Upper lobe of left lung (tissue), 6 donors: ENCODE measurements around the gene PSMD12. TPM values are rescaled to one million over a fixed set of nuclear protein-coding genes. Genes with fewer than 3 reads are reported as not detected.

Experiments used
- ATAC-seq, 2 donors: fragments of 200-7000 bp; cut with Tn5 transposase; one replicate each; pipeline ENCODE4 v1.9.1; 2022; ENCODE audit warnings: mild to moderate bottlenecking in 2 of 2, moderate library complexity in 2 of 2; ENCODE audit not compliant: low FRiP score in 2 of 2
- DNase-seq, 2 donors: peaks; one replicate each; pipeline ENCODE4 v3.0.0-alpha.2; 2019 to 2020
- H3K27ac ChIP-seq, 4 donors: fragments of 200-600 bp; sonication (generic); one replicate each; pipeline ENCODE4 v1.5.1; 2016 to 2019
- H3K27me3 ChIP-seq, 4 donors: fragments of 200-600 bp; sonication (generic); one replicate each; pipeline ENCODE4 v1.5.1; 2017 to 2019
- H3K36me3 ChIP-seq, 4 donors: fragments of 200-600 bp; sonication (generic); one replicate each; pipeline ENCODE4 v1.5.1; 2016 to 2019
- H3K4me1 ChIP-seq, 4 donors: fragments of 200-600 bp; sonication (generic); one replicate each; pipeline ENCODE4 v1.5.1; 2018 to 2019
- H3K4me3 ChIP-seq, 4 donors: fragments of 200-600 bp; sonication (generic); one replicate each; pipeline ENCODE4 v1.5.1; 2017 to 2019; ENCODE audit warnings: mild to moderate bottlenecking in 2 of 4, moderate library complexity in 1 of 4
- H3K9me3 ChIP-seq, 4 donors: fragments of 200-600 bp; sonication (generic); one replicate each; pipeline ENCODE4 v1.5.1; 2018 to 2019
- CTCF ChIP-seq, 6 experiments: fragments of 450-650 bp in 4 of 6; fragments of 200-600 bp in 2 of 6; sonication (generic) in 2 of 6; IDR thresholded peaks; one replicate each; pipeline ENCODE4 v1.5.1; 2016 to 2019; ENCODE audit warnings: antibody characterized with exemption in 6 of 6
- EP300 ChIP-seq, 4 donors: sonication (generic); formaldehyde crosslinking; IDR thresholded peaks; one replicate each; pipeline ENCODE4 v1.5.1; 2017; ENCODE audit warnings: antibody characterized with exemption in 4 of 4, control low read depth in 2 of 4
- POLR2A ChIP-seq, 4 donors: fragments of 450-650 bp; IDR thresholded peaks; one replicate each; pipeline ENCODE4 v1.5.1; 2016 to 2017; ENCODE audit warnings: antibody characterized with exemption in 4 of 4, mild to moderate bottlenecking in 2 of 4
- POLR2AphosphoS5 ChIP-seq, 2 donors: sonication (generic); formaldehyde crosslinking; IDR thresholded peaks; one replicate each; pipeline ENCODE4 v1.5.1; 2017; ENCODE audit warnings: antibody characterized with exemption in 2 of 2
- WGBS, 2 donors: methylation state at CpG; one replicate each; pipeline ENCODE4 v1.1.5; 2017 to 2018; 5-methylcytosine and 5-hydroxymethylcytosine counted together
- total RNA-seq, 6 donors: library from RNA; depleted of rRNA in 4 of 6; stranded (reverse); fragments of >200 nt in 4 of 6; gene quantifications; one replicate each; pipeline versions ENCODE4 v1.1.0 to v1.2.1, GENCODE V29; 2016 to 2021
- donor health status: DM: no; HTN: no; CAD: no; lungs with moderate emphysema.
- donor health status: DM: no; HTN: yes; CAD: no; lungs with severe emphysema.

Gene PSMD12
- total RNA-seq, 6 donors from 2014 or later = 11.9 to 36.9 (median 29.8) TPM

GRCh38 chr17:67353929-67354574, 12.3 kb downstream of the PSMD12 start:
- DNase-seq = no peak
- peak in 1 of 2 donors; percentile 64 for ATAC-seq
- H3K4me1 ChIP-seq = peaks cover 10 to 41% (median 14%) of the 10 kb centered on the region in 4 donors
- peak overlapping the region in 1 of 4 donors; percentile 34 for H3K27ac ChIP-seq
- H3K36me3 ChIP-seq = peaks cover 4 to 86% (median 24%) of the 10 kb centered on the region in 4 donors
- WGBS, 2 donors = 77 to 78% methylated on average over 8 of the region's 8 CpGs
- H3K27me3 ChIP-seq = no peaks in the 10 kb centered on the region
- no peak for TF ChIP-seq POLR2AphosphoS5 (IDR thresholded peaks at IDR 0.05)
- TF ChIP-seq CTCF (IDR thresholded peaks at IDR 0.05) = no peak
- TF ChIP-seq POLR2A (IDR thresholded peaks at IDR 0.05) = no peak
- TF ChIP-seq EP300 (IDR thresholded peaks at IDR 0.05) = no peak
- no peaks in the 10 kb centered on the region for H3K9me3 ChIP-seq
- H3K4me3 ChIP-seq = no peak overlapping the region

- H3K9me3 ChIP-seq = no peaks in the 10 kb centered on the region
- 75 to 76% methylated on average over 9 to 10 of the region's 10 CpGs for WGBS, 2 donors
- no peaks in the 10 kb centered on the region for H3K27me3 ChIP-seq
- H3K4me3 ChIP-seq = no peak overlapping the region
- DNase-seq = no peak
- peaks cover 5 to 32% (median 9%) of the 10 kb centered on the region in 4 donors for H3K4me1 ChIP-seq
- peak overlapping the region in 2 of 4 donors; percentile 11 to 46 for H3K27ac ChIP-seq
- no peak for ATAC-seq
- TF ChIP-seq POLR2A (IDR thresholded peaks at IDR 0.05) = no peak
- TF ChIP-seq POLR2AphosphoS5 (IDR thresholded peaks at IDR 0.05) = no peak
- TF ChIP-seq CTCF (IDR thresholded peaks at IDR 0.05) = no peak
- TF ChIP-seq EP300 (IDR thresholded peaks at IDR 0.05) = no peak
- H3K36me3 ChIP-seq = peaks cover 13 to 94% (median 32%) of the 10 kb centered on the region in 4 donors
Observed at GRCh38 chr17:67353161-67353560, 13.2 kb downstream of the PSMD12 start.

- WGBS, 2 donors = 91 to 98% methylated on average over 1 of the region's 1 CpG
- Histone ChIP-seq H3K4me3 (no peak overlapping the region), H3K9me3 (no peaks in the 10 kb centered on the region), H3K27me3 (no peaks in the 10 kb centered on the region), H3K27ac (no peak overlapping the region), H3K36me3 (peaks cover 41 to 97% (median 60%) of the 10 kb centered on the region in 4 donors), H3K4me1 (peaks cover 0 to 16% (median 5%) of the 10 kb centered on the region in 4 donors)
- no peak for DNase-seq
- ATAC-seq = no peak
- TF ChIP-seq POLR2AphosphoS5 (IDR thresholded peaks at IDR 0.05) (no peak), CTCF (IDR thresholded peaks at IDR 0.05) (no peak), EP300 (IDR thresholded peaks at IDR 0.05) (no peak), POLR2A (IDR thresholded peaks at IDR 0.05) (no peak)
Observed at GRCh38 chr17:67349420-67349819, 17.0 kb downstream of the PSMD12 start.

- no peak for ATAC-seq
- no peak for DNase-seq
- peaks cover 50 to 98% (median 68%) of the 10 kb centered on the region in 4 donors for H3K36me3 ChIP-seq
Observed at GRCh38 chr17:67347826-67348225, 18.6 kb downstream of the PSMD12 start.

More at GRCh38 chr17:67347826-67348225, 18.6 kb downstream of the PSMD12 start:
- no peak overlapping the region for H3K27ac ChIP-seq
- no peak overlapping the region for H3K4me3 ChIP-seq
- TF ChIP-seq POLR2AphosphoS5 (IDR thresholded peaks at IDR 0.05) (no peak), CTCF (IDR thresholded peaks at IDR 0.05) (no peak), EP300 (IDR thresholded peaks at IDR 0.05) (no peak), POLR2A (IDR thresholded peaks at IDR 0.05) (no peak)
- 96 to 98% methylated on average over 3 of the region's 3 CpGs for WGBS, 2 donors
- H3K27me3 ChIP-seq = no peaks in the 10 kb centered on the region
- H3K9me3 ChIP-seq = no peaks in the 10 kb centered on the region
- peaks cover 0 to 4% (median 2%) of the 10 kb centered on the region in 4 donors for H3K4me1 ChIP-seq
